Stimulated activated memory B cell treated with anti-CD40 and anti-IgM and Interleukin-4, amounts not matched to agents 10 μg/mL and 1 μg/mL and 100 μg/mL, for 72 hours (primary cell): ENCODE data around the gene APOM.

Experiments
- ATAC-seq: fragments of 150-1000 bp; cut with Tn5 transposase; 2 replicates; pipeline ENCODE4 v1.10.0; 2021
- H3K27ac Mint-ChIP-seq: one replicate; pipeline ENCODE4 v1.8.0; 2022; ENCODE audit warnings: mild to moderate bottlenecking, mixed read lengths
- H3K27me3 Mint-ChIP-seq: one replicate; pipeline ENCODE4 v1.8.0; 2022; ENCODE audit warnings: mixed read lengths
- H3K36me3 Mint-ChIP-seq: one replicate; pipeline ENCODE4 v1.8.0; 2022; ENCODE audit warnings: mixed read lengths
- H3K4me1 Mint-ChIP-seq: one replicate; pipeline ENCODE4 v1.8.0; 2022; ENCODE audit warnings: mixed read lengths
- H3K4me3 Mint-ChIP-seq: one replicate; pipeline ENCODE4 v1.8.0; 2022; ENCODE audit warnings: mild to moderate bottlenecking, moderate library complexity, mixed read lengths
- H3K9me3 Mint-ChIP-seq: one replicate; pipeline ENCODE4 v1.8.0; 2022; ENCODE audit warnings: mixed read lengths

The APOM gene

GRCh38 chr6:31660381-31661261 is 4.9 kb downstream of the APOM start, which contains the start of gene C6orf47:
TSS of gene C6orf47 (minus strand) at chr6:31660778. CDS start at chr6:31659947, 831 bp downstream.
- peak within 1 kb of the TSS; percentile 97 for H3K4me3 Mint-ChIP-seq
- no peaks in the 10 kb centered on the region for H3K9me3 Mint-ChIP-seq
- peaks cover 71% of the 10 kb centered on the region for H3K36me3 Mint-ChIP-seq
- H3K27me3 Mint-ChIP-seq: no peaks in the 10 kb centered on the region
- H3K4me1 Mint-ChIP-seq: peaks cover 89% of the 10 kb centered on the region
- H3K27ac Mint-ChIP-seq: peak within 1 kb of the TSS; percentile 98
- peak; percentile 86 for ATAC-seq

- Mint-ChIP-seq H3K27ac (peak overlapping the region; percentile 98), H3K9me3 (no peaks in the 10 kb centered on the region), H3K4me3 (peak overlapping the region; percentile 97), H3K27me3 (no peaks in the 10 kb centered on the region), H3K4me1 (peaks cover 87% of the 10 kb centered on the region), H3K36me3 (peaks cover 69% of the 10 kb centered on the region)
- ATAC-seq: no peak
Measured at GRCh38 chr6:31661262-31662123, 5.8 kb downstream of the APOM start.

- H3K9me3 Mint-ChIP-seq: no peaks in the 10 kb centered on the region
- ATAC-seq: no peak
- H3K36me3 Mint-ChIP-seq: peaks cover 66% of the 10 kb centered on the region
- H3K27me3 Mint-ChIP-seq: no peaks in the 10 kb centered on the region
- peak overlapping the region; percentile 98 for H3K27ac Mint-ChIP-seq
- H3K4me1 Mint-ChIP-seq: peaks cover 88% of the 10 kb centered on the region
- H3K4me3 Mint-ChIP-seq: peak overlapping the region; percentile 46
Measured at GRCh38 chr6:31662124-31662723, 6.5 kb downstream of the APOM start.

GRCh38 chr6:31663126-31663960 is 7.6 kb downstream of the APOM start:
- Mint-ChIP-seq H3K4me1 (peaks cover 86% of the 10 kb centered on the region), H3K4me3 (peak overlapping the region; percentile 95), H3K27me3 (no peaks in the 10 kb centered on the region), H3K27ac (peak overlapping the region; percentile 98), H3K36me3 (peaks cover 60% of the 10 kb centered on the region), H3K9me3 (no peaks in the 10 kb centered on the region)
- ATAC-seq: no peak

GRCh38 chr6:31663961-31664789 is 8.5 kb downstream of the APOM start:
- H3K27ac Mint-ChIP-seq: peak overlapping the region; percentile 98
- H3K4me1 Mint-ChIP-seq: peaks cover 79% of the 10 kb centered on the region
- no peaks in the 10 kb centered on the region for H3K27me3 Mint-ChIP-seq
- no peak for ATAC-seq
- H3K9me3 Mint-ChIP-seq: no peaks in the 10 kb centered on the region
- peaks cover 60% of the 10 kb centered on the region for H3K36me3 Mint-ChIP-seq
- peak overlapping the region; percentile 95 for H3K4me3 Mint-ChIP-seq

- H3K27me3 Mint-ChIP-seq: no peaks in the 10 kb centered on the region
- peaks cover 71% of the 10 kb centered on the region for H3K4me1 Mint-ChIP-seq
- H3K27ac Mint-ChIP-seq: peak within 1 kb of the TSS; percentile 98
- H3K36me3 Mint-ChIP-seq: peaks cover 53% of the 10 kb centered on the region
- ATAC-seq: peak; percentile 60
- H3K4me3 Mint-ChIP-seq: peak within 1 kb of the TSS; percentile 95
- H3K9me3 Mint-ChIP-seq: no peaks in the 10 kb centered on the region
Measured at GRCh38 chr6:31664790-31665500, 9.3 kb downstream of the APOM start, which contains the start of gene GPANK1. TSS of gene GPANK1 (minus strand) at chr6:31664997. CDS start at chr6:31664478, 519 bp downstream.

- Mint-ChIP-seq H3K36me3 (peaks cover 57% of the 10 kb centered on the region), H3K27me3 (no peaks in the 10 kb centered on the region), H3K4me3 (peak within 1 kb of the TSS; percentile 95), H3K4me1 (peaks cover 67% of the 10 kb centered on the region), H3K27ac (peak within 1 kb of the TSS; percentile 98), H3K9me3 (no peaks in the 10 kb centered on the region)
- ATAC-seq: peak; percentile 94
Measured at GRCh38 chr6:31665501-31666336, 10.0 kb downstream of the APOM start, which contains the start of gene CSNK2B. TSS of gene CSNK2B (plus strand) at chr6:31666080. CDS start at chr6:31666832, 752 bp downstream.

GRCh38 chr6:31666337-31666965 is 10.8 kb downstream of the APOM start:
- H3K9me3 Mint-ChIP-seq: no peaks in the 10 kb centered on the region
- peaks cover 60% of the 10 kb centered on the region for H3K4me1 Mint-ChIP-seq
- ATAC-seq: no peak
- H3K4me3 Mint-ChIP-seq: peak overlapping the region; percentile 95
- peaks cover 65% of the 10 kb centered on the region for H3K36me3 Mint-ChIP-seq
- peak overlapping the region; percentile 98 for H3K27ac Mint-ChIP-seq
- H3K27me3 Mint-ChIP-seq: no peaks in the 10 kb centered on the region

- ATAC-seq: no peak
- Mint-ChIP-seq H3K27me3 (no peaks in the 10 kb centered on the region), H3K27ac (no peak within 1 kb of the TSS), H3K4me3 (no peak within 1 kb of the TSS), H3K9me3 (no peaks in the 10 kb centered on the region), H3K4me1 (peaks cover 28% of the 10 kb centered on the region), H3K36me3 (peaks cover 58% of the 10 kb centered on the region)
Measured at GRCh38 chr6:31669676-31670075, 14.0 kb downstream of the APOM start, which contains the start of gene LY6G5B. TSS of gene LY6G5B (plus strand) at chr6:31669976. CDS start at chr6:31670951, 975 bp downstream.

GRCh38 chr6:31676322-31676903 is 20.7 kb downstream of the APOM start:
- Mint-ChIP-seq H3K4me3 (no peak overlapping the region), H3K36me3 (peaks cover 19% of the 10 kb centered on the region), H3K4me1 (peaks cover 33% of the 10 kb centered on the region), H3K27me3 (no peaks in the 10 kb centered on the region), H3K9me3 (no peaks in the 10 kb centered on the region), H3K27ac (peak overlapping the region; percentile 67)
- peak; percentile 50 for ATAC-seq

GRCh38 chr6:31676904-31677303 is 21.2 kb downstream of the APOM start:
- H3K4me3 Mint-ChIP-seq: no peak overlapping the region
- no peak for ATAC-seq
- peaks cover 37% of the 10 kb centered on the region for H3K4me1 Mint-ChIP-seq
- H3K27me3 Mint-ChIP-seq: no peaks in the 10 kb centered on the region
- no peaks in the 10 kb centered on the region for H3K9me3 Mint-ChIP-seq
- H3K36me3 Mint-ChIP-seq: peaks cover 16% of the 10 kb centered on the region
- H3K27ac Mint-ChIP-seq: peak overlapping the region; percentile 67

GRCh38 chr6:31677955-31678354 is 22.3 kb downstream of the APOM start:
- Mint-ChIP-seq H3K9me3 (no peaks in the 10 kb centered on the region), H3K4me1 (peaks cover 37% of the 10 kb centered on the region), H3K27ac (peak overlapping the region; percentile 6), H3K4me3 (no peak overlapping the region), H3K27me3 (no peaks in the 10 kb centered on the region), H3K36me3 (peaks cover 6% of the 10 kb centered on the region)
- ATAC-seq: no peak
